Measurements from ENCODE around the gene ACOX3.

ACOX3 gene

GRCh38 chr4:8319731-8320385 lies 120.7 kb downstream of the ACOX3 start:
- no peak for DNase-seq (ENCODE audit: low spot score)

- DNase-seq (ENCODE audit: low spot score) = no peak
Observed at GRCh38 chr4:8319061-8319460, 121.5 kb downstream of the ACOX3 start.

DNA sequence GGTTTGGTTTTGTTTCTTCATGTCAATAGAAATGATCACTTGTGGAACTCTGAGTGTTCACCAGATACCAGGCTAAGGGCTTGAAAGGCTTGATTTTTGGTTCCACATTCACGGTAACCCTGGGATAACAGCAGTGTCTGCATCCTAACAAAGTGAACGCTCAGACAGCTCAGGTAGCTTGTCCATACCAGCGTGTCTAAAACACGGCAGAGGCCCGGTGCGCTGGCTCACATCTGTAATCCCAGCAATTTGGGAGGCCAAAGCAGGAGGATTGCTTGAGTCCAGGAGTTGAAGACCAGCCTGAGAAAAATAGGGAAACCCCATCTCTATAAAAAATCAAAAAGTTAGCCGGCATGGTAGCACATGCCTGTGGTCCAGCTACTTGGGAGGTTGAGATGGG lies 122.0 kb downstream of the ACOX3 start:
- no peak for DNase-seq (ENCODE audit: low spot score)

DNA sequence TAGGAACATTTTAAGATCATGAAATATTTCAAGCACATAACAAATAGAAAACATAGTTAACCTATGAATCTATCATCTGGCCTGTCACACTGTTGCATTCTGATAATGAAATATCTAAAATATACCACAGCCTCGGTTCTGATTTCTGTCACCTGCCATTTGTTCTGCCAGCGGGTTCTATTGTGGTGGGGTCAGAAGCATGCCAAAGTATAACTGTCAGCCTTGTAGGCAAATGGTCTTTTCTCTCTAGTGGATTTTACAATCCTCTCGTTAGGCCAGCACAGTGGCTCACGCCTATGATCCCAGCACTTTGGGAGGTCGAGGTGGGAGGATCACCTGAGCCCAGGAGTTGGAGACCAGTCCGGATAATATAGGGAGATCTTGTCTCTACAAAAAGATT lies 123.0 kb downstream of the ACOX3 start:
- DNase-seq (ENCODE audit: low spot score) = no peak

DNA sequence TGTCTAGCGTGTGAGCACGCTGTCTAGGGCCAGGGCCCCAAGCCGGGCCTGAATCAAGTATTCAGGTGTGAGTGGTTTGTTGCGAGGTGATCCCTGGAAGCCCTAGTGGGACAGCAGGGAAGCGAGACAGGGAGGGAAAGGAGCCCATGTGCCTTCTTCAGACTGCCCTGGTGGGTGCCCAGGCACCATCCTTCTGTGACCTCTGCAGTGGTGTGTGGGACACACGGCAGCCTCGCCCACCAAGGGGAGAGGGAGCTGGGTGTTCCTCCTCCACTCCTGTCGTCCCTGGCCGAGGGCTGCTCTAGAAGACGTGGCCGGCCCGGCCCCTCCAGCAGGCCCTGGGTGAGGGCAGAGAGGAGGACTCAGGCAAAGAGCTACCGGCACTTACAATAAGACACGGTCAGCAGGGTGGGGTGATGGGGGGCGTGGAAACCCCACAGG lies 123.6 kb downstream of the ACOX3 start:
- no peak for DNase-seq (ENCODE audit: low spot score)

Measured in D341Med (cell line).